ENCODE results near the gene MGP. TPM values are rescaled to one million over a fixed set of nuclear protein-coding genes. Genes with fewer than 3 reads are reported as not detected.

The MGP gene
- total and polyA plus RNA-seq, 2 of the 8 experiments (the other 6 are each of a cell fraction or from before 2014, with no cell fraction given): not detected

GRCh38 chr12:14846876-14847580, 38.6 kb downstream of the MGP start:
- Histone ChIP-seq H2BK20ac (ENCODE audit: low read length) (no peak overlapping the region), H4K20me1 (replicated peaks in 1 of 2; ENCODE audit: control insufficient read depth in 1 of 2, insufficient read depth in 2 of 2, low read length in 2 of 2) (no peaks in the 10 kb centered on the region), H3K27ac (ENCODE audit: low read depth, low read length) (no peak overlapping the region), H3K23me2 (ENCODE audit: low read depth, low read length) (no peaks in the 10 kb centered on the region), H3K9ac (replicated peaks in 1 of 4; ENCODE audit: extremely low read depth in 1 of 4, low read depth in 3 of 4, low read length in 3 of 4) (no peak overlapping the region), H2BK15ac (ENCODE audit: low read length) (no peak overlapping the region), H3K4ac (replicated peaks; ENCODE audit: insufficient read length, low read depth, low read length) (no peak overlapping the region), H2BK5ac (ENCODE audit: low read depth, low read length) (no peak overlapping the region), H3K79me2 (ENCODE audit: control insufficient read depth in 1 of 2, insufficient read depth in 2 of 2, low read length in 2 of 2) (no peaks in the 10 kb centered on the region), H2AFZ (ENCODE audit: low read length) (no peak overlapping the region), H3K4me1 (replicated peaks in 1 of 4; ENCODE audit: control insufficient read depth in 3 of 4, insufficient read depth in 4 of 4, low read length in 3 of 4) (no peaks in the 10 kb centered on the region), H3K18ac (ENCODE audit: extremely low read depth, low read length) (no peak overlapping the region), H3K27me3 (replicated peaks in 1 of 4; ENCODE audit: control insufficient read depth in 3 of 4, extremely low read depth in 1 of 4, insufficient read depth in 3 of 4, low read length in 3 of 4) (no peaks in the 10 kb centered on the region), H3K79me1 (ENCODE audit: low read depth, low read length) (no peaks in the 10 kb centered on the region), H2BK120ac (replicated peaks; ENCODE audit: low read depth, low read length) (no peak overlapping the region), H3K4me2 (ENCODE audit: insufficient read depth in 1 of 2, low read depth in 2 of 2, low read length in 2 of 2) (no peak overlapping the region), H3K23ac (ENCODE audit: insufficient read length) (no peak overlapping the region), H4K91ac (replicated peaks; ENCODE audit: insufficient read length, low read length) (no peak overlapping the region), H3K9me3 (ENCODE audit: insufficient read depth in 2 of 2, low read depth in 1 of 2, low read length in 1 of 2) (no peaks in the 10 kb centered on the region), H3K56ac (replicated peaks; ENCODE audit: insufficient read length, low read depth, low read length) (no peak overlapping the region), H2AK5ac (ENCODE audit: low read depth, low read length) (no peak overlapping the region), H4K8ac (ENCODE audit: extremely low read depth, insufficient read depth, low read length) (no peak overlapping the region), H2BK12ac (ENCODE audit: low read depth, low read length) (no peak overlapping the region), H4K5ac (ENCODE audit: insufficient read length, low read depth, low read length) (no peak overlapping the region), H3K36me3 (ENCODE audit: control insufficient read depth in 2 of 4, insufficient read depth in 4 of 4, low read length in 3 of 4) (no peaks in the 10 kb centered on the region), H3K4me3 (ENCODE audit: extremely low read depth in 1 of 4, insufficient read depth in 2 of 4, low read depth in 3 of 4, low read length in 4 of 4) (no peak overlapping the region), H3K14ac (ENCODE audit: insufficient read length) (no peak overlapping the region)
- ChIA-PET CTCF (ENCODE audit: partially characterized antibody) (interaction anchor here (0.8 to 6.7 kb wide), 14 partner anchors 9 to 375 kb away, joined by 3 to 116 read pairs (median 4); partner anchors contain the start of genes PDE6H and RERG), POLR2A (ENCODE audit: partially characterized antibody) (interaction anchor here (1.3 to 1.5 kb wide), 2 partner anchors 44 to 76 kb away, joined by 4 read pairs; partner anchors contain the start of genes C12orf60 and WBP11)
- DNase-seq (ENCODE audit: low read depth in 1 of 2, low spot score in 2 of 2): no peak
- WGBS, 2 experiments (ENCODE audit: extremely low coverage in 1 of 2, insufficient coverage in 1 of 2, insufficient read length in 1 of 2, insufficient replicate concordance in 2 of 2, low coverage in 1 of 2, low lambda C conversion rate in 2 of 2, missing lambda C conversion rate in 1 of 2): 83 to 100% methylated on average over 1 to 4 of the region's 4 CpGs
- no peak for FAIRE-seq
- no peak for TF ChIP-seq RBBP5 (IDR thresholded peaks at IDR 0.05; ENCODE audit: borderline replicate concordance, low read depth, low read length)
- TF ChIP-seq RFX5 (IDR thresholded peaks at IDR 0.05; ENCODE audit: borderline replicate concordance, low read depth, low read length): no peak
- TF ChIP-seq JUND (IDR thresholded peaks at IDR 0.05; ENCODE audit: low read length): no peak
- TF ChIP-seq CTCF (IDR thresholded peaks at IDR 0.05; ENCODE audit: control extremely low read depth in 1 of 3, insufficient read depth in 1 of 3, low read depth in 1 of 3, low read length in 3 of 3): no peak

Measured in H1 (cell line).